Measurements from ENCODE around the gene HSD3B2. TPM values are rescaled to one million over a fixed set of nuclear protein-coding genes. Genes with fewer than 3 reads are reported as not detected.

The HSD3B2 gene
- polyA plus RNA-seq, 1 donor (not counting 4 experiments of a cell fraction or from before 2014, with no cell fraction given) = not detected

GRCh38 chr1:119367432-119368124 lies 47.4 kb upstream of the HSD3B2 start:
- no peaks in the 10 kb centered on the region for H3K9me1 ChIP-seq (ENCODE audit: control insufficient read depth, extremely low read depth, insufficient read depth, low read length)
- H2AFZ ChIP-seq (ENCODE audit: control insufficient read depth, low read length) = no peak overlapping the region
- no peaks in the 10 kb centered on the region for H3K9me3 ChIP-seq (ENCODE audit: control insufficient read depth, low read depth, low read length)
- no peaks in the 10 kb centered on the region for H3K27me3 ChIP-seq (ENCODE audit: control insufficient read depth, extremely low read depth, insufficient read depth, low read length)
- dilution Hi-C loops (cut with MboI; ENCODE audit: extremely low pct_ligation_motif_present, low sequenced_read_pairs) = no loop called here
- peaks cover 11% of the 10 kb centered on the region for H3K4me1 ChIP-seq (ENCODE audit: control insufficient read depth, extremely low read depth, insufficient read depth, low read length)
- no peak overlapping the region for H3K9ac ChIP-seq (ENCODE audit: control insufficient read depth, extremely low read depth, insufficient read depth, low read length)
- DNase-seq (ENCODE audit: low read depth, low spot score) (no peak), FAIRE-seq (peak; percentile 68)
- H3K4me2 ChIP-seq (ENCODE audit: control insufficient read depth, extremely low read depth, insufficient read depth, low read depth, low read length) = no peak overlapping the region
- no peaks in the 10 kb centered on the region for H3K79me2 ChIP-seq (ENCODE audit: control insufficient read depth, insufficient read depth, low read length)
- no peaks in the 10 kb centered on the region for H3K36me3 ChIP-seq (ENCODE audit: control insufficient read depth in 2 of 2, extremely low read depth in 1 of 2, insufficient read depth in 2 of 2, low read length in 2 of 2)
- H4K20me1 ChIP-seq (ENCODE audit: control insufficient read depth, extremely low read depth, insufficient read depth, low read length) = no peaks in the 10 kb centered on the region
- no peak overlapping the region for H3K27ac ChIP-seq (ENCODE audit: control insufficient read depth, insufficient read depth, low read length)
- H3K4me3 ChIP-seq (ENCODE audit: control insufficient read depth in 2 of 3, extremely low read depth in 1 of 3, insufficient read depth in 2 of 3, low read depth in 1 of 3, low read length in 3 of 3) = no peak overlapping the region
- TF ChIP-seq, protein P1, sequence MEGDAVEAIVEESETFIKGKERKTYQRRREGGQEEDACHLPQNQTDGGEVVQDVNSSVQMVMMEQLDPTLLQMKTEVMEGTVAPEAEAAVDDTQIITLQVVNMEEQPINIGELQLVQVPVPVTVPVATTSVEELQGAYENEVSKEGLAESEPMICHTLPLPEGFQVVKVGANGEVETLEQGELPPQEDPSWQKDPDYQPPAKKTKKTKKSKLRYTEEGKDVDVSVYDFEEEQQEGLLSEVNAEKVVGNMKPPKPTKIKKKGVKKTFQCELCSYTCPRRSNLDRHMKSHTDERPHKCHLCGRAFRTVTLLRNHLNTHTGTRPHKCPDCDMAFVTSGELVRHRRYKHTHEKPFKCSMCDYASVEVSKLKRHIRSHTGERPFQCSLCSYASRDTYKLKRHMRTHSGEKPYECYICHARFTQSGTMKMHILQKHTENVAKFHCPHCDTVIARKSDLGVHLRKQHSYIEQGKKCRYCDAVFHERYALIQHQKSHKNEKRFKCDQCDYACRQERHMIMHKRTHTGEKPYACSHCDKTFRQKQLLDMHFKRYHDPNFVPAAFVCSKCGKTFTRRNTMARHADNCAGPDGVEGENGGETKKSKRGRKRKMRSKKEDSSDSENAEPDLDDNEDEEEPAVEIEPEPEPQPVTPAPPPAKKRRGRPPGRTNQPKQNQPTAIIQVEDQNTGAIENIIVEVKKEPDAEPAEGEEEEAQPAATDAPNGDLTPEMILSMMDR (optimal IDR thresholded peaks at IDR 0.05 in 1 of 3, IDR thresholded peaks at IDR 0.05 in 1 of 3, conservative IDR thresholded peaks at IDR 0.05 in 1 of 3; ENCODE audit: extremely low read depth in 1 of 3, insufficient read depth in 2 of 3, low read length in 3 of 3) = peak in 2 of 3 experiments; percentile 95 to 98
- TF ChIP-seq EZH2 (IDR thresholded peaks at IDR 0.05; ENCODE audit: low read length) = no peak

DNA sequence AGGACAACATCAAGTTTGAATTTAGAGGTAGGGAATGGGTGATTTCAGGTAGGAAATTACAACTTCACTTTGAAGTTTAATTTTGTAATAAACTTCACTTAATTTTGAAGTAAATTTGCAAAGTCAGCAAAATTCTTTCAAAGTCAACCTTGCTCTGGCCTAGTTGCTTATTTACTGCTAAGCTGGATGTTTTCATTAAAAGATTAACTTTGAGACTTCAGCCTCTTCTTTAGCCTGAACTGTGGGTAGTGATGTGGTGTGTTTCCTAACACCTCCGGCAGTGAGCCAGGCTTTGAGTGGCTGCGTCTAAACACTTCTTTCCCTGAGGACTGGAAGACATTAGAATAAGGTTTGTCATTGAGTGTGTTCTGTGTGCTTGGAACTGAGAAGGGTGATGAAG lies 46.4 kb upstream of the HSD3B2 start, which contains the start of gene HAO2:
HAO2 (plus strand) TSS at position 232 of the 400 bp plus-strand sequence. CDS start 12,301 bp downstream, outside the sequence.
- Histone ChIP-seq H3K79me2 (ENCODE audit: control insufficient read depth, insufficient read depth, low read length) (no peaks in the 10 kb centered on the region), H3K9ac (ENCODE audit: control insufficient read depth, extremely low read depth, insufficient read depth, low read length) (no peak within 1 kb of the TSS), H2AFZ (ENCODE audit: control insufficient read depth, low read length) (no peak within 1 kb of the TSS), H4K20me1 (ENCODE audit: control insufficient read depth, extremely low read depth, insufficient read depth, low read length) (no peaks in the 10 kb centered on the region), H3K27ac (ENCODE audit: control insufficient read depth, insufficient read depth, low read length) (no peak within 1 kb of the TSS), H3K27me3 (ENCODE audit: control insufficient read depth, extremely low read depth, insufficient read depth, low read length) (no peaks in the 10 kb centered on the region), H3K9me3 (ENCODE audit: control insufficient read depth, low read depth, low read length) (no peaks in the 10 kb centered on the region), H3K4me2 (ENCODE audit: control insufficient read depth, extremely low read depth, insufficient read depth, low read depth, low read length) (no peak within 1 kb of the TSS), H3K36me3 (ENCODE audit: control insufficient read depth in 2 of 2, extremely low read depth in 1 of 2, insufficient read depth in 2 of 2, low read length in 2 of 2) (no peaks in the 10 kb centered on the region), H3K4me1 (ENCODE audit: control insufficient read depth, extremely low read depth, insufficient read depth, low read length) (peaks cover 14% of the 10 kb centered on the region), H3K9me1 (ENCODE audit: control insufficient read depth, extremely low read depth, insufficient read depth, low read length) (no peaks in the 10 kb centered on the region), H3K4me3 (ENCODE audit: control insufficient read depth in 2 of 3, extremely low read depth in 1 of 3, insufficient read depth in 2 of 3, low read depth in 1 of 3, low read length in 3 of 3) (no peak within 1 kb of the TSS)
- DNase-seq (ENCODE audit: low read depth, low spot score) = no peak
- no peak for TF ChIP-seq EZH2 (IDR thresholded peaks at IDR 0.05; ENCODE audit: low read length)
- TF ChIP-seq, protein P1 (optimal IDR thresholded peaks at IDR 0.05 in 1 of 3, IDR thresholded peaks at IDR 0.05 in 1 of 3, conservative IDR thresholded peaks at IDR 0.05 in 1 of 3; ENCODE audit: extremely low read depth in 1 of 3, insufficient read depth in 2 of 3, low read length in 3 of 3) = no peak
- no peak for FAIRE-seq
- dilution Hi-C loops (cut with MboI; ENCODE audit: extremely low pct_ligation_motif_present, low sequenced_read_pairs) = no loop called here

All from keratinocyte (primary cell).